SU-DHL-6 (cell line): Measurements from ENCODE around the gene ROBO2.

ENCODE experiments used
- H2AFZ ChIP-seq: fragments of 200-600 bp; sonication (generic); 2 replicates; pipeline ENCODE4 v1.6.1; 2014; ENCODE audit warnings: low read depth, mild to moderate bottlenecking, moderate library complexity, mixed read lengths, antibody characterized with exemption, low read length; ENCODE audit not compliant: severe bottlenecking
- H3F3A ChIP-seq: fragments of 200-600 bp; shearing (Covaris generic); 2 replicates; pipeline ENCODE4 v1.6.0; 2016; ENCODE audit warnings: antibody characterized with exemption, mild to moderate bottlenecking; ENCODE audit not compliant: insufficient read depth
- H3K27ac ChIP-seq: fragments of 200-600 bp; sonication (generic); 2 replicates; pipeline ENCODE4 v1.5.1; 2016; ENCODE audit warnings: low read depth, mild to moderate bottlenecking, low read length, moderate library complexity, mixed read lengths
- H3K27me3 ChIP-seq: fragments of 200-600 bp; sonication (generic), shearing (Covaris generic); 2 replicates; pipeline ENCODE4 v1.6.0; 2014; ENCODE audit warnings: mild to moderate bottlenecking, low read length
- H3K36me3 ChIP-seq: fragments of 200-600 bp; sonication (generic); 2 replicates; pipeline ENCODE4 v1.6.1; 2014; ENCODE audit warnings: mild to moderate bottlenecking, low read length, mixed read lengths
- H3K4me2 ChIP-seq: fragments of 300-600, 200-600 bp; shearing (Covaris generic), sonication (generic); 2 replicates; pipeline ENCODE4 v1.6.0; 2014; ENCODE audit warnings: low read length, low read depth, mild to moderate bottlenecking; ENCODE audit not compliant: poor library complexity, severe bottlenecking
- H3K4me3 ChIP-seq: fragments of 200-600 bp; sonication (generic); 2 replicates; pipeline ENCODE4 v1.5.1; 2014; ENCODE audit warnings: antibody characterized with exemption, low read length, mild to moderate bottlenecking, mixed read lengths; ENCODE audit not compliant: insufficient read depth, poor library complexity, severe bottlenecking
- H3K79me2 ChIP-seq: fragments of 200-600 bp; sonication (generic); 2 replicates; pipeline ENCODE4 v1.6.1; 2014; ENCODE audit warnings: mild to moderate bottlenecking, low read length, moderate library complexity; ENCODE audit not compliant: insufficient read depth
- H3K9ac ChIP-seq: fragments of 200-600 bp; sonication (generic); 2 replicates; pipeline ENCODE4 v1.7.0; 2014; ENCODE audit warnings: mild to moderate bottlenecking, low read length
- H3K9me2 ChIP-seq: fragments of 200-600 bp; sonication (generic); replicated peaks from 2 replicates; pipeline ENCODE4 v1.6.1; 2014; ENCODE audit warnings: low read length; ENCODE audit not compliant: insufficient read depth
- H3K9me3 ChIP-seq: fragments of 200-600 bp; sonication (generic); 2 replicates; pipeline ENCODE4 v1.6.1; 2014; ENCODE audit warnings: low read length, mixed read lengths; ENCODE audit not compliant: insufficient read depth
- H4K20me1 ChIP-seq: fragments of 200-600 bp; sonication (generic); 2 replicates; pipeline ENCODE4 v1.6.1; 2014; ENCODE audit warnings: low read depth, mild to moderate bottlenecking, antibody characterized with exemption, low read length, moderate library complexity, mixed read lengths
- EZH2phosphoT487 ChIP-seq: fragments of 200-600 bp; sonication (generic), shearing (Covaris generic); conservative IDR thresholded peaks from 2 replicates; pipeline ENCODE4 v1.6.1; 2018; ENCODE audit warnings: mild to moderate bottlenecking, antibody characterized with exemption, low read length, moderate library complexity, mixed read lengths
- TF ChIP-seq, protein P1 (sequence below): fragments of 200-600 bp; sonication (generic); IDR thresholded peaks from one replicate; pipeline ENCODE4 v1.5.1; 2017; ENCODE audit warnings: antibody characterized with exemption, mild to moderate bottlenecking, low read length, moderate library complexity; ENCODE audit not compliant: insufficient read depth, poor library complexity, severe bottlenecking

Gene ROBO2

DNA sequence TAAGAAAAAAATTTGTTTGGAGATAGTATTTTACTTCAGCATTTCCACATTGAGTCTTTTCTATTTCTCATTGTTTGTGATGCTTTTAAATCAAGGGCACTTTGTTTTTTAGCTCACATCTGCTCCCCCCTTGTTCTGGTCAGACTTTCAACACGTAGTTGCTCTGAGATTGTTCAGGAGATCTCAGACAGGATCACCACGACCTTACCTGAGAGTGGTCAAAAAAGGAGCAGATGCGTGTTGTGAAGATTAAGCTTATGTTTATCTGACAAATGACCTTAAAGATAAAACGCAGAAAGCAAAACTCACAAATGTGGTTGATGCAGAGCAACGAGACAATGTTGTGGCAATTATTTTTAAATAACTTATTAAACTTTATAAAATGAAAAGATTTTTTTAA, 298.3 kb downstream of the ROBO2 start:
- Histone ChIP-seq H3F3A (no peaks in the 10 kb centered on the region), H3K27ac (no peak overlapping the region), H3K27me3 (no peaks in the 10 kb centered on the region), H3K4me2 (no peak overlapping the region), H3K9ac (no peak overlapping the region), H3K9me2 (no peaks in the 10 kb centered on the region), H4K20me1 (no peaks in the 10 kb centered on the region), H3K79me2 (no peaks in the 10 kb centered on the region), H3K9me3 (no peaks in the 10 kb centered on the region), H3K4me3 (no peak overlapping the region), H3K36me3 (no peaks in the 10 kb centered on the region), H2AFZ (no peak overlapping the region)
- TF ChIP-seq EZH2phosphoT487: no peak
- TF ChIP-seq, protein P1, sequence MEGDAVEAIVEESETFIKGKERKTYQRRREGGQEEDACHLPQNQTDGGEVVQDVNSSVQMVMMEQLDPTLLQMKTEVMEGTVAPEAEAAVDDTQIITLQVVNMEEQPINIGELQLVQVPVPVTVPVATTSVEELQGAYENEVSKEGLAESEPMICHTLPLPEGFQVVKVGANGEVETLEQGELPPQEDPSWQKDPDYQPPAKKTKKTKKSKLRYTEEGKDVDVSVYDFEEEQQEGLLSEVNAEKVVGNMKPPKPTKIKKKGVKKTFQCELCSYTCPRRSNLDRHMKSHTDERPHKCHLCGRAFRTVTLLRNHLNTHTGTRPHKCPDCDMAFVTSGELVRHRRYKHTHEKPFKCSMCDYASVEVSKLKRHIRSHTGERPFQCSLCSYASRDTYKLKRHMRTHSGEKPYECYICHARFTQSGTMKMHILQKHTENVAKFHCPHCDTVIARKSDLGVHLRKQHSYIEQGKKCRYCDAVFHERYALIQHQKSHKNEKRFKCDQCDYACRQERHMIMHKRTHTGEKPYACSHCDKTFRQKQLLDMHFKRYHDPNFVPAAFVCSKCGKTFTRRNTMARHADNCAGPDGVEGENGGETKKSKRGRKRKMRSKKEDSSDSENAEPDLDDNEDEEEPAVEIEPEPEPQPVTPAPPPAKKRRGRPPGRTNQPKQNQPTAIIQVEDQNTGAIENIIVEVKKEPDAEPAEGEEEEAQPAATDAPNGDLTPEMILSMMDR: no peak

DNA sequence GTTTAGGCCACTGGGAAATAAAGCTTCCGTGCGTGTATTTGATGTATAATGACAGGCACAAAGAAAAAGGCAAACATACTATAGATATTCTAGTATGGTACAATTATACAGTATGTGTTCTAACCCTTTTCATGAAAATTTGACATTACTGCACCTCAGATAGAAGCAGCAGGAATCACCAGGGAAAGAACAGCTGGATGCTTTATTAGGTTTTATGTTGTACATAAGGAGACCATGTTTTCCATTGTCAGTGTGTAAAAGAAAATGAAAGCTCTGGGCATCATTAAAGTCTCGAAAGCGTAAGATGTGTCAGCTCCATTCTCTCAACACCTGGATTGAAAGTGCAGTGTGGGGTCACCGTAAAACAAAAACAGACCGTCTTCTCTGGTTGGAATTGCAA, 302.1 kb downstream of the ROBO2 start:
- no peak for TF ChIP-seq EZH2phosphoT487
- TF ChIP-seq, protein P1: no peak
- H4K20me1 ChIP-seq: no peaks in the 10 kb centered on the region
- no peaks in the 10 kb centered on the region for H3K9me3 ChIP-seq
- H3K27me3 ChIP-seq: no peaks in the 10 kb centered on the region
- H3K27ac ChIP-seq: no peak overlapping the region
- no peak overlapping the region for H2AFZ ChIP-seq
- no peaks in the 10 kb centered on the region for H3K79me2 ChIP-seq
- no peaks in the 10 kb centered on the region for H3F3A ChIP-seq
- no peaks in the 10 kb centered on the region for H3K9me2 ChIP-seq
- no peak overlapping the region for H3K9ac ChIP-seq
- no peak overlapping the region for H3K4me3 ChIP-seq
- H3K4me2 ChIP-seq: no peak overlapping the region
- no peaks in the 10 kb centered on the region for H3K36me3 ChIP-seq

DNA sequence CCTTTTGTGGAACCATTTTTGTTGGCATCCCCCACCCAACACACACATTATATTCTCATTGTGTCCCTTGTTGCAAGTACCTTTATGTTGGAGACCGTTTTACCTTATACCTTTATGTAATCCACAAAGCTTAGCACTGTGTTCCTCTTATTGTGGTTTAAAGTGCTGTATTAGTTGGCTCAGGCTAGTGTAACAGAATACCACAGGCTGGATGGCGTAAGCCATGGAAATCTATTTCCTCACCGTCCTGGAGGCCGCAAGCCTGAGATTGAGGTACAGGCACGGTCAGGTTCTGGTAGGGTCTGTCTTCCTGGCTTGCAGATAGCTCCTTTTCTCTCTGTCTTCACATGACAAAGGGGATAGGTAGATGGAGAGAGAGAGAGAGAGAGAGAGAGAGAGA, 302.8 kb downstream of the ROBO2 start:
- Histone ChIP-seq H3K9me3 (no peaks in the 10 kb centered on the region), H3K36me3 (no peaks in the 10 kb centered on the region), H3K9me2 (no peaks in the 10 kb centered on the region), H3K27me3 (no peaks in the 10 kb centered on the region), H3K4me3 (no peak overlapping the region), H3K27ac (no peak overlapping the region), H3K9ac (no peak overlapping the region), H3K4me2 (no peak overlapping the region), H4K20me1 (no peaks in the 10 kb centered on the region), H3F3A (no peaks in the 10 kb centered on the region), H3K79me2 (no peaks in the 10 kb centered on the region), H2AFZ (no peak overlapping the region)
- TF ChIP-seq EZH2phosphoT487: no peak
- TF ChIP-seq, protein P1: no peak
